ENCODE data around the gene CXorf51A. TPM values are rescaled to one million over a fixed set of nuclear protein-coding genes. Genes with fewer than 3 reads are reported as not detected.
"Not testable (repeated sequence)": the region's sequence is repeated elsewhere in the genome, so short reads cannot be mapped to it uniquely, and the experiment has no call there.

Gene CXorf51A
- total RNA-seq: not detected
- long read RNA-seq: 0 reads

DNA sequence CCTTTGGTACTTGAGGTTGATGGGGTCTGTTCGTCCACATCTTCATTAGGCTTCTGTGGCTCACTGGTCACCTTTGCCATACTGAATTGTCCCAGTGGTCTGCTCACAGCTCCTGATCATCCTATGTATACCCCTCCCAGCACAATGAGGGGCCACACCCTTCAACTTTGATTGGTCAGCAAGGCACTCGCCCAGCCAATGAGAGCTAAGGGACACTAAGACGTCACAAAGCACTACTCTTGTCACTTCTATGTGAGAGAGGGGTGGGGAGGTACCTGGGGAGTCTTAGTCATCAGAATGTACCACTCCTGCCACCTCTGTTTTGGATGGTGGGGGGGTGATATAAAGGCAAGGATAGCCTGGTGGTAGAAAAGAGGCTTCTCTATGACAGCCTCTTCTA is at the start of gene CXorf51A:
Gene CXorf51A (minus strand): TSS at position 101 of the 400 bp plus-strand sequence. CDS start 21 bp downstream, at position 80.
- ATAC-seq; H3K4me3 ChIP-seq; H3K36me3 ChIP-seq; H3K9me3 ChIP-seq; H3K4me1 ChIP-seq; H3K27ac ChIP-seq; intact Hi-C loops (cut with DNase I); DNase-seq; H3K27me3 ChIP-seq (ENCODE audit: low read depth): not testable (repeated sequence)

DNA sequence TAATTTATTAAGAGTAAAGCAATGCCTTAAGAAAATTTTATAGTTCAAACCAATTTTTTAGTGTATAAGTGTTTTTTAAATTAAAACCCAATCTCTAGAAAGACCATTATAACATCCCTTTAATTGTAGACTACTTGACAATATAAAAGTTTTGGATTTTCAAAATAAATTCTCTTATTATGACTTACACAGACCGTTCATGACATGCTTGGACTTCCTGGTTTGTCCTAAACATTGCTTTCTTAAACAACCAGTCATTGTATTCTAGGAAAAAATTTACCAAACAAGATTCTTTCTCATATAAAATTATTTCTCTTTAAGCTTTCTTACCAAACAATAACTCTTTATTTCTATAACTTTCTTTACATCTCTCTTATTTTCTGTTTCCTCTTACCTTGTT is 49.0 kb upstream of the CXorf51A start:
- no peaks in the 10 kb centered on the region for H3K36me3 ChIP-seq
- no peak overlapping the region for H3K4me3 ChIP-seq
- H3K27ac ChIP-seq: no peak overlapping the region
- DNase-seq (no peak), ATAC-seq (no peak)
- H3K9me3 ChIP-seq: no peaks in the 10 kb centered on the region
- no peaks in the 10 kb centered on the region for H3K4me1 ChIP-seq
- no peaks in the 10 kb centered on the region for H3K27me3 ChIP-seq (ENCODE audit: low read depth)
- TF ChIP-seq, protein P1, sequence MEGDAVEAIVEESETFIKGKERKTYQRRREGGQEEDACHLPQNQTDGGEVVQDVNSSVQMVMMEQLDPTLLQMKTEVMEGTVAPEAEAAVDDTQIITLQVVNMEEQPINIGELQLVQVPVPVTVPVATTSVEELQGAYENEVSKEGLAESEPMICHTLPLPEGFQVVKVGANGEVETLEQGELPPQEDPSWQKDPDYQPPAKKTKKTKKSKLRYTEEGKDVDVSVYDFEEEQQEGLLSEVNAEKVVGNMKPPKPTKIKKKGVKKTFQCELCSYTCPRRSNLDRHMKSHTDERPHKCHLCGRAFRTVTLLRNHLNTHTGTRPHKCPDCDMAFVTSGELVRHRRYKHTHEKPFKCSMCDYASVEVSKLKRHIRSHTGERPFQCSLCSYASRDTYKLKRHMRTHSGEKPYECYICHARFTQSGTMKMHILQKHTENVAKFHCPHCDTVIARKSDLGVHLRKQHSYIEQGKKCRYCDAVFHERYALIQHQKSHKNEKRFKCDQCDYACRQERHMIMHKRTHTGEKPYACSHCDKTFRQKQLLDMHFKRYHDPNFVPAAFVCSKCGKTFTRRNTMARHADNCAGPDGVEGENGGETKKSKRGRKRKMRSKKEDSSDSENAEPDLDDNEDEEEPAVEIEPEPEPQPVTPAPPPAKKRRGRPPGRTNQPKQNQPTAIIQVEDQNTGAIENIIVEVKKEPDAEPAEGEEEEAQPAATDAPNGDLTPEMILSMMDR (IDR thresholded peaks at IDR 0.05): no peak
- intact Hi-C loops (cut with DNase I): no loop called here

DNA sequence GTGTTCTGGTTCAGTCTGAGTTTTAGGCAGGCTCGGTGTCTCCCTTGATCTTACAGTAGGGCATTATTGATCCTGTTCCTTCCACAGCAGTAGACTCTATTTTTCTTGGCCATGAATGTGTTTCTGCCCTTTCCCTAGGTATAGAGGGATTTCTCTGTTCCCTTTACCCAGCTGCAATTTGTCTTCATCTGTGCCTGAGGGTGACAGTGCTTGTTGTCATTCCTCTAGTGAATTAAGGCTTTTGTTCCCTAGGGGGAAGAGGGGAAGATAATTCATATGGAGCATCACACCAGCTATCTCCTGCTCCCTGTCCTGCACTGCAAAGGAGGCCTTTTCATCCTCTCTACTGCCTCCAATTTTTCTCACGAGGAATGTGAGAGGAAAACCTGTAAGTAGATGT is 39.7 kb upstream of the CXorf51A start:
- TF ChIP-seq, protein P1 (IDR thresholded peaks at IDR 0.05): no peak
- ATAC-seq: no peak
- no peaks in the 10 kb centered on the region for H3K27me3 ChIP-seq (ENCODE audit: low read depth)
- H3K36me3 ChIP-seq: no peaks in the 10 kb centered on the region
- no peak overlapping the region for H3K4me3 ChIP-seq
- no peaks in the 10 kb centered on the region for H3K9me3 ChIP-seq
- DNase-seq: no peak
- no peaks in the 10 kb centered on the region for H3K4me1 ChIP-seq
- intact Hi-C loops (cut with DNase I): no loop called here
- H3K27ac ChIP-seq: no peak overlapping the region

DNA sequence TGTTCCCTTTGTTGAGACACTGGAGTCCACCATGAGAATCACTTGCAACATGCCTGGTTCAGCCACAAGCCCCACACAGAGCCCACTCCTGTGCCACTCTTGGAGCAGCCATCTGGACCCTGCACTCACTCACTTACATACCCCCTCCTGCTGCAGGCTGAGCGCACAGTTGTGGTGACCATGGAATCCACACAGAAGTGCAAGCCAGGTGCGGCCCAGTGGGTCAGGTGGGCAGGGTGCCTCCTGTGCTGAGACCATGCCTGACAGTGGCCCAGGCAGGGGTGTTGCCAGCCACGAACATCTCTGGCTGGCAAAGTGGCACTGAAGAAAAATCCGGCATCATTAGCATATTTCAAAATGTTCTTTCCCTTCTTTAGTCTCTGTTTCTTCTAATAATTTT is 17.4 kb upstream of the CXorf51A start:
- H3K27ac ChIP-seq: no peak overlapping the region
- ATAC-seq: no peak

DNA sequence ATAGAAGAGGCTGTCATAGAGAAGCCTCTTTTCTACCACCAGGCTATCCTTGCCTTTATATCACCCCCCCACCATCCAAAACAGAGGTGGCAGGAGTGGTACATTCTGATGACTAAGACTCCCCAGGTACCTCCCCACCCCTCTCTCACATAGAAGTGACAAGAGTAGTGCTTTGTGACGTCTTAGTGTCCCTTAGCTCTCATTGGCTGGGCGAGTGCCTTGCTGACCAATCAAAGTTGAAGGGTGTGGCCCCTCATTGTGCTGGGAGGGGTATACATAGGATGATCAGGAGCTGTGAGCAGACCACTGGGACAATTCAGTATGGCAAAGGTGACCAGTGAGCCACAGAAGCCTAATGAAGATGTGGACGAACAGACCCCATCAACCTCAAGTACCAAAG is 5.1 kb downstream of the CXorf51A start, which contains the start of gene CXorf51B:
Gene CXorf51B (plus strand): TSS at position 301 of the 400 bp plus-strand sequence. CDS start 21 bp downstream, at position 322.
- H3K4me1 ChIP-seq; intact Hi-C loops (cut with DNase I); H3K4me3 ChIP-seq; ATAC-seq; DNase-seq; H3K27ac ChIP-seq; H3K27me3 ChIP-seq (ENCODE audit: low read depth); H3K36me3 ChIP-seq; H3K9me3 ChIP-seq: not testable (repeated sequence)

More for the DNA sequence above, 17.4 kb upstream of the CXorf51A start:
- H3K27me3 ChIP-seq (ENCODE audit: low read depth): no peaks in the 10 kb centered on the region
- intact Hi-C loops (cut with DNase I): no loop called here
- DNase-seq: no peak
- H3K9me3 ChIP-seq: no peaks in the 10 kb centered on the region
- no peaks in the 10 kb centered on the region for H3K36me3 ChIP-seq
- no peak overlapping the region for H3K4me3 ChIP-seq
- TF ChIP-seq, protein P1 (IDR thresholded peaks at IDR 0.05): no peak
- H3K4me1 ChIP-seq: no peaks in the 10 kb centered on the region

Other genes starting within 250 kb of the CXorf51A start
- gene CXorf51B, start 5.0 kb downstream of the CXorf51A start, total RNA-seq: not detected